ENCODE measurements around the gene TRAPPC12. TPM values are rescaled to one million over a fixed set of nuclear protein-coding genes. Genes with fewer than 3 reads are reported as not detected.
A peak's percentile ranks its signal among the peaks of the same experiment; 100 is the strongest.

The TRAPPC12 gene
- total and polyA plus RNA-seq, 8 donors, result 35.2 to 97.5 (median 40.9) TPM

GRCh38 chr2:3483227-3483985 lies 103.9 kb downstream of the TRAPPC12 start:
- H3K4me1 ChIP-seq, result peaks cover 0 to 12% (median 0%) of the 10 kb centered on the region in 3 donors
- TF ChIP-seq CTCF (IDR thresholded peaks at IDR 0.05), result no peak
- H3K27ac ChIP-seq, result no peak overlapping the region
- no peaks in the 10 kb centered on the region for H3K27me3 ChIP-seq
- no peak for FAIRE-seq
- peak; percentile 32 to 87 (median 58) for ATAC-seq
- no peak overlapping the region for H3K4me3 ChIP-seq
- no peaks in the 10 kb centered on the region for H3K9me3 ChIP-seq
- 71 to 83% methylated on average over 30 of the region's 30 CpGs for WGBS, 2 donors
- intact Hi-C loops (cut with DNase I), result no loop called here
- peak in 4 of 6 donors; percentile 50 to 80 (median 68) for DNase-seq
- peaks cover 0 to 21% (median 0%) of the 10 kb centered on the region in 3 donors for H3K36me3 ChIP-seq

- Histone ChIP-seq H3K4me3 (no peak overlapping the region), H3K36me3 (peaks cover 0 to 12% (median 0%) of the 10 kb centered on the region in 3 donors), H3K27ac (no peak overlapping the region), H3K4me1 (peaks cover 0 to 12% (median 0%) of the 10 kb centered on the region in 3 donors), H3K27me3 (no peaks in the 10 kb centered on the region), H3K9me3 (no peaks in the 10 kb centered on the region)
- WGBS, 2 donors, result 92 to 94% methylated on average over 34 of the region's 34 CpGs
- ATAC-seq (no peak), DNase-seq (peak in 1 of 6 donors; percentile 39), FAIRE-seq (no peak)
- TF ChIP-seq CTCF (IDR thresholded peaks at IDR 0.05), result no peak
- intact Hi-C loops (cut with DNase I), result no loop called here
Measured at GRCh38 chr2:3483986-3484960, 104.8 kb downstream of the TRAPPC12 start.

GRCh38 chr2:3485166-3485565 lies 105.7 kb downstream of the TRAPPC12 start:
- intact Hi-C loops (cut with DNase I), result no loop called here
- H3K27me3 ChIP-seq, result no peaks in the 10 kb centered on the region
- ATAC-seq (no peak), FAIRE-seq (no peak), DNase-seq (no peak)
- H3K27ac ChIP-seq, result no peak overlapping the region
- no peaks in the 10 kb centered on the region for H3K9me3 ChIP-seq
- 96% methylated on average over 11 of the region's 11 CpGs for WGBS, 2 donors
- peaks cover 0 to 6% (median 0%) of the 10 kb centered on the region in 3 donors for H3K36me3 ChIP-seq
- H3K4me3 ChIP-seq, result no peak overlapping the region
- no peak for TF ChIP-seq CTCF (IDR thresholded peaks at IDR 0.05)
- peaks cover 0 to 12% (median 0%) of the 10 kb centered on the region in 3 donors for H3K4me1 ChIP-seq

GRCh38 chr2:3486047-3487027 lies 106.8 kb downstream of the TRAPPC12 start:
- TF ChIP-seq CTCF (IDR thresholded peaks at IDR 0.05), result no peak
- Histone ChIP-seq H3K9me3 (no peaks in the 10 kb centered on the region), H3K4me1 (peaks cover 0 to 4% (median 0%) of the 10 kb centered on the region in 3 donors), H3K27ac (no peak overlapping the region), H3K4me3 (no peak overlapping the region), H3K36me3 (peaks cover 0 to 6% (median 0%) of the 10 kb centered on the region in 3 donors), H3K27me3 (no peaks in the 10 kb centered on the region)
- intact Hi-C loops (cut with DNase I), result no loop called here
- DNase-seq (no peak), FAIRE-seq (no peak), ATAC-seq (no peak)
- 93 to 97% methylated on average over 29 of the region's 29 CpGs for WGBS, 2 donors
